B cell (primary cell): ENCODE results near the gene RAD51AP2. TPM values are rescaled to one million over a fixed set of nuclear protein-coding genes. Genes with fewer than 3 reads are reported as not detected.

ENCODE experiments used
- ATAC-seq: fragments of 200-7000 bp; cut with Tn5 transposase; one replicate; pipeline ENCODE4 v1.10.0; 2021; ENCODE audit warnings: low read depth, mild to moderate bottlenecking, moderate number of reproducible peaks, moderate library complexity
- CTCF ChIA-PET: fragments of 350-600 bp; sonication (Branson Sonifier 250); formaldehyde crosslinking; loops from one replicate; lab custom pipeline; 2021; ENCODE audit warnings: antibody characterized with exemption, inconsistent platforms; lab: Charles Lee
- POLR2A ChIA-PET: fragments of 350-600 bp; sonication (Branson Sonifier 250); formaldehyde crosslinking; loops from one replicate; lab custom pipeline; 2021; ENCODE audit warnings: antibody characterized with exemption; lab: Charles Lee
- DNase-seq: peaks from one replicate; pipeline ENCODE4 v3.0.0; 2013
- H2AFZ ChIP-seq: 2 replicates; pipeline ENCODE4 v1.6.1; 2012; ENCODE audit warnings: mild to moderate bottlenecking, low read depth, low read length; ENCODE audit not compliant: insufficient read depth, poor library complexity, severe bottlenecking
- H3K27ac ChIP-seq, 2 donors: 1 replicate in 1 of 2; 2 replicates in 1 of 2; pipeline ENCODE4 v1.5.1; 2012 to 2013; ENCODE audit warnings: low read length in 2 of 2, mild to moderate bottlenecking in 2 of 2, moderate library complexity in 1 of 2
- H3K27me3 ChIP-seq, 4 experiments: fragments of 200-600 bp in 1 of 4; sonication (generic) in 1 of 4; replicated peaks in 1 of 4; 1 replicate in 2 of 4; 2 replicates in 2 of 4; pipeline versions ENCODE4 v1.6.1 to v1.7.0; 2013 to 2016; ENCODE audit warnings: low read length in 3 of 4, mild to moderate bottlenecking in 2 of 4, mixed read lengths in 1 of 4, moderate library complexity in 1 of 4; ENCODE audit not compliant: insufficient read depth in 4 of 4, control insufficient read depth in 3 of 4; ENCODE audit errors: control extremely low read depth in 1 of 4
- H3K36me3 ChIP-seq, 2 experiments: replicated peaks in 1 of 2; 1 replicate in 1 of 2; 2 replicates in 1 of 2; pipeline versions ENCODE4 v1.6.1 to v1.7.1; 2013; ENCODE audit warnings: low read length in 1 of 2; ENCODE audit not compliant: insufficient read depth in 2 of 2, control insufficient read depth in 1 of 2; ENCODE audit errors: control extremely low read depth in 1 of 2, extremely low read depth in 1 of 2
- H3K4me1 ChIP-seq, 2 donors: fragments of 200-600 bp in 1 of 2; sonication (generic) in 1 of 2; 1 replicate in 1 of 2; 2 replicates in 1 of 2; pipeline versions ENCODE4 v1.5.1 to v1.6.1; 2013 to 2017; ENCODE audit warnings: low read length in 2 of 2; ENCODE audit not compliant: control insufficient read depth in 2 of 2, insufficient read depth in 2 of 2
- H3K4me2 ChIP-seq: replicated peaks from 2 replicates; pipeline ENCODE3; 2012; ENCODE audit warnings: mild to moderate bottlenecking, low read depth, low read length; ENCODE audit not compliant: poor library complexity, severe bottlenecking
- H3K4me3 ChIP-seq, 5 experiments: fragments of 200-600 bp in 1 of 5; sonication (generic) in 1 of 5; 1 replicate in 3 of 5; 2 replicates in 2 of 5; pipeline versions ENCODE4 v1.5.1 to v1.7.0; 2011 to 2016; ENCODE audit warnings: low read length in 4 of 5, mild to moderate bottlenecking in 4 of 5, low read depth in 2 of 5, control low read depth in 1 of 5, moderate library complexity in 1 of 5; ENCODE audit not compliant: insufficient read depth in 1 of 5; ENCODE audit errors: control extremely low read depth in 1 of 5, extremely low read depth in 1 of 5
- H3K79me2 ChIP-seq: fragments of 200-600 bp; sonication (generic); one replicate; pipeline ENCODE4 v1.6.0; 2016; ENCODE audit warnings: low read length; ENCODE audit not compliant: control insufficient read depth, insufficient read depth
- H3K9ac ChIP-seq: fragments of 200-600 bp; sonication (generic); 2 replicates; pipeline ENCODE4 v1.6.1; 2017; ENCODE audit warnings: mild to moderate bottlenecking, low read length, moderate library complexity
- H3K9me3 ChIP-seq, 3 donors: one replicate each; pipeline versions ENCODE4 v1.6.1 to v1.7.1; 2013; ENCODE audit warnings: low read length in 2 of 3; ENCODE audit not compliant: control insufficient read depth in 2 of 3, insufficient read depth in 1 of 3; ENCODE audit errors: control extremely low read depth in 1 of 3
- H4K20me1 ChIP-seq: 2 replicates; pipeline ENCODE4 v1.6.0; 2012; ENCODE audit warnings: mild to moderate bottlenecking, low read length; ENCODE audit not compliant: insufficient read depth, control insufficient read depth, poor library complexity, severe bottlenecking
- H3K27ac Mint-ChIP-seq: one replicate; pipeline ENCODE4 v1.8.0; 2021; ENCODE audit warnings: mixed read lengths
- H3K27me3 Mint-ChIP-seq: one replicate; pipeline ENCODE4 v1.8.0; 2021; ENCODE audit warnings: mixed read lengths
- H3K4me1 Mint-ChIP-seq: one replicate; pipeline ENCODE4 v1.8.0; 2021; ENCODE audit warnings: mixed read lengths
- H3K4me3 Mint-ChIP-seq: one replicate; pipeline ENCODE4 v1.8.0; 2021; ENCODE audit warnings: mixed read lengths
- H3K9me3 Mint-ChIP-seq: one replicate; pipeline ENCODE4 v1.8.0; 2022; ENCODE audit warnings: mixed read lengths; ENCODE audit not compliant: insufficient read depth
- EZH2 ChIP-seq: IDR thresholded peaks from 2 replicates; pipeline ENCODE4 v1.6.1; 2012; ENCODE audit warnings: borderline replicate concordance, low read depth, mild to moderate bottlenecking, moderate library complexity, low read length; ENCODE audit not compliant: insufficient read depth, poor library complexity, severe bottlenecking
- WGBS: methylation state at CpG from one replicate; pipeline ENCODE4 v1.1.5; 2013; ENCODE audit warnings: missing lambda C conversion rate; ENCODE audit not compliant: insufficient coverage; 5-methylcytosine and 5-hydroxymethylcytosine counted together
- intact Hi-C: fragments of 100-400 bp; cut with micrococcal nuclease; formaldehyde crosslinking; loops from one replicate; pipeline ENCODE4 v1.10.0; 2022
- polyA plus RNA-seq: library from polyadenylated mRNA; depleted of rRNA; stranded (reverse); fragments of >200 nt; gene quantifications from 2 replicates; pipeline ENCODE4 v1.2.3, GENCODE V29; 2012
- total RNA-seq, 2 donors: library from RNA; stranded (reverse); fragments of 120-200 nt in 1 of 2; gene quantifications; 1 replicate in 1 of 2; 2 replicates in 1 of 2; pipeline versions ENCODE4 v1.2.3 to v1.2.4, GENCODE V29; 2013 to 2022
- TF ChIP-seq, protein P1 (sequence below): fragments of 200-600 bp; IDR thresholded peaks from one replicate; pipeline ENCODE4 v1.8.0; 2022; ENCODE audit warnings: antibody characterized with exemption, mild to moderate bottlenecking

RAD51AP2 gene
- total and polyA plus RNA-seq, 2 donors (not counting 1 experiment from before 2014, with no cell fraction given), result not detected

DNA sequence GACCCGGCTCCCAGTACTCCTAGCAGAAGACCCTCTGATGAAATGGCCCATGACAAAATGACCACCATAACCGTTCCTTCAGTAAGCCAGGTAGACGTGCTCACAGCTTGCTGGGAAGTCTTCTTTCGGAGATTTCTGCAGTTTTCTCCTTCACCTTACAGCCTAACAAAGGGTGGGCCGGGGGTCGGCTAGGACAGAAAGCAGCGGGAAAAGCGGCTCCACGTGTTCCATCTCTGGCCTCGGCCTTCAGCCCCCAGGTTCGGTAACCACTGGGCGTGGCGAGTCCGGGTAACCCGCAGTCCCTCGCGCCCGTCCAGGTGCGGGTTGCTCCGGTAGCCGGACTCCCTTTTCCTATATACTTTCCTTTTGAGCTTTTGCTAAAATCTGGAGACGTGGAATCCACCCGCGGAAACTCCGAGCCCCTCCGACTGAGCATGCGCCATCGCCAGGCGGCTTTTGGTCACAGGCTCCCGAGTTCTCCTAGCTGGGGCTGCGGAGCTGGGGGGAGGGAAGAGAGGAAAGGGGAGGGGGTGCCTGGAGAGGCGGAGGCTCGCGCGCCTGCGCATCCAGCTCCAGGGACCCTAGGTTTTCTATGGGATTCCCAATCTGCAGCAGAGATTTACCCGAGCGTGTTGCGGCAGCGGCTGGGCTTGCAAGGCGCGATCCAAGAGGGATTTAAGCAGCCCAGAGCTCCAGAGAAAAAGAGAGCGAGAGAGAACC is 22.0 kb upstream of the RAD51AP2 start, which contains the start of gene VSNL1:
VSNL1 (plus strand) TSS at position 604 of the 720 bp plus-strand sequence. CDS start 51,379 bp downstream, outside the sequence.
- intact Hi-C loops, result no loop called here
- peaks cover 0 to 53% (median 41%) of the 10 kb centered on the region in 4 experiments for H3K27me3 ChIP-seq
- WGBS, result 4% methylated on average over 35 of the region's 43 CpGs
- no peaks in the 10 kb centered on the region for H4K20me1 ChIP-seq
- no peaks in the 10 kb centered on the region for H3K79me2 ChIP-seq
- H3K27me3 Mint-ChIP-seq, result peaks cover 71% of the 10 kb centered on the region
- peaks cover 5 to 17% of the 10 kb centered on the region in 2 donors for H3K4me1 ChIP-seq
- TF ChIP-seq, protein P1, sequence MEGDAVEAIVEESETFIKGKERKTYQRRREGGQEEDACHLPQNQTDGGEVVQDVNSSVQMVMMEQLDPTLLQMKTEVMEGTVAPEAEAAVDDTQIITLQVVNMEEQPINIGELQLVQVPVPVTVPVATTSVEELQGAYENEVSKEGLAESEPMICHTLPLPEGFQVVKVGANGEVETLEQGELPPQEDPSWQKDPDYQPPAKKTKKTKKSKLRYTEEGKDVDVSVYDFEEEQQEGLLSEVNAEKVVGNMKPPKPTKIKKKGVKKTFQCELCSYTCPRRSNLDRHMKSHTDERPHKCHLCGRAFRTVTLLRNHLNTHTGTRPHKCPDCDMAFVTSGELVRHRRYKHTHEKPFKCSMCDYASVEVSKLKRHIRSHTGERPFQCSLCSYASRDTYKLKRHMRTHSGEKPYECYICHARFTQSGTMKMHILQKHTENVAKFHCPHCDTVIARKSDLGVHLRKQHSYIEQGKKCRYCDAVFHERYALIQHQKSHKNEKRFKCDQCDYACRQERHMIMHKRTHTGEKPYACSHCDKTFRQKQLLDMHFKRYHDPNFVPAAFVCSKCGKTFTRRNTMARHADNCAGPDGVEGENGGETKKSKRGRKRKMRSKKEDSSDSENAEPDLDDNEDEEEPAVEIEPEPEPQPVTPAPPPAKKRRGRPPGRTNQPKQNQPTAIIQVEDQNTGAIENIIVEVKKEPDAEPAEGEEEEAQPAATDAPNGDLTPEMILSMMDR, result no peak
- H3K9ac ChIP-seq, result no peak within 1 kb of the TSS
- H3K27ac Mint-ChIP-seq, result no peak within 1 kb of the TSS
- H3K36me3 ChIP-seq, result no peaks in the 10 kb centered on the region
- POLR2A ChIA-PET, result no interaction called here
- H3K9me3 Mint-ChIP-seq, result no peaks in the 10 kb centered on the region
- DNase-seq (no peak), ATAC-seq (no peak)
- H2AFZ ChIP-seq, result no peak within 1 kb of the TSS
- no peak within 1 kb of the TSS for H3K4me3 ChIP-seq
- peak within 1 kb of the TSS; percentile 30 for H3K4me2 ChIP-seq
- no peak within 1 kb of the TSS for H3K27ac ChIP-seq
- H3K4me1 Mint-ChIP-seq, result peaks cover 23% of the 10 kb centered on the region
- H3K4me3 Mint-ChIP-seq, result peak within 1 kb of the TSS; percentile 40
- H3K9me3 ChIP-seq, result no peaks in the 10 kb centered on the region
- CTCF ChIA-PET, result interaction anchor here (0.6 kb wide), 1 partner anchor 336 kb away, joined by 3 read pairs; no protein-coding TSS in a partner anchor

DNA sequence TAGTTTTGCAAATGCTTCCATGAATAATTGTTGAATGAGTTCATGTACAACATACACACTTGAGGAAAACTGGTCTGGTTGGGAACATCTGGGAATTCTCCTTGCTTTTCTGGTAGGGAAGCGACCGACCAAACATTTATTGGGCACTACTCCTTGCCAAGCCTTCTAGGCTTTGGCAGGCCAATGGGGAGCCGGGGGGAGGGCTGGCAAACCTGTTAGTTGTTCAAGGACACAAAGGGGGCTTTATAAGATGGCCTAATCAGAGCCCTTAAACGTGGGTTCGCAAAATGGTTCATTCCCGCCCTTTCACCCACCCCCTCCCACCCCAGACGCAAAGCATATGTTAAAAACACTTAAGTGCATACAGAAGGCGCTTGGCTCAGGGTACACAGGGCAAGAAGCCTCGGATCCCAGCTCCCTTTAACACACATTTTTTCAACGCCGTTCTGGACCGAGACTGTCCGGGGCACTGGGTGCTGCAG is 21.4 kb upstream of the RAD51AP2 start:
- Histone ChIP-seq H3K4me1 (peaks cover 5 to 17% of the 10 kb centered on the region in 2 donors), H3K9ac (no peak overlapping the region), H3K4me2 (no peak overlapping the region), H3K27ac (no peak overlapping the region), H4K20me1 (no peaks in the 10 kb centered on the region), H3K36me3 (no peaks in the 10 kb centered on the region), H3K9me3 (no peaks in the 10 kb centered on the region), H3K4me3 (no peak overlapping the region), H3K79me2 (no peaks in the 10 kb centered on the region), H3K27me3 (peaks cover 0 to 53% (median 42%) of the 10 kb centered on the region in 4 experiments), H2AFZ (no peak overlapping the region)
- H3K4me3 Mint-ChIP-seq, result peak overlapping the region; percentile 20
- TF ChIP-seq, protein P1, result no peak
- TF ChIP-seq EZH2, result no peak
- ChIA-PET CTCF (interaction anchor here (0.6 kb wide), 1 partner anchor 336 kb away, joined by 3 read pairs; no protein-coding TSS in a partner anchor), POLR2A (no interaction called here)
- H3K27me3 Mint-ChIP-seq, result peaks cover 74% of the 10 kb centered on the region
- WGBS, result 11% methylated on average over 9 of the region's 13 CpGs
- H3K27ac Mint-ChIP-seq, result no peak overlapping the region
- intact Hi-C loops, result no loop called here
- H3K9me3 Mint-ChIP-seq, result no peaks in the 10 kb centered on the region
- ATAC-seq, result no peak
- DNase-seq, result no peak
- peaks cover 23% of the 10 kb centered on the region for H3K4me1 Mint-ChIP-seq
